ENCODE data around the gene KIF1A.

DNA sequence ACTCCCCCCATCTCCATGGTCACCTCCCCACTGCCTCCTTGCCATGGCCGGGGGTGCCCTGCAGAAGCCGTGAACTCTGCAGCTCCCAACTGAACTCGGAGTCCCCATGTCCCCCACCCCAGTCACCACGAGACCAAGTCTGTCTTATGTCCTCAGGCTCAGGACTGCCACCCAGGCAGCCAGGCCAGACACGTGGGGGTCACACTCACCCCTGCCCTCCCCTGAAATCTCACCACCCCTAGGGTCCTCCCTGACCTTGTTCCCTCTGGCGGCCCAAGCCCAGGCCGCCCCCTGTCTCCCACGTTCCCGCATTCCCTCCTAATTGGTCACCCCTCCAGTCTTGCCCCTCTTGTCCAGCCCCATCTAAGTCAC is 117.4 kb downstream of the KIF1A start:
- TF ChIP-seq, protein P1, sequence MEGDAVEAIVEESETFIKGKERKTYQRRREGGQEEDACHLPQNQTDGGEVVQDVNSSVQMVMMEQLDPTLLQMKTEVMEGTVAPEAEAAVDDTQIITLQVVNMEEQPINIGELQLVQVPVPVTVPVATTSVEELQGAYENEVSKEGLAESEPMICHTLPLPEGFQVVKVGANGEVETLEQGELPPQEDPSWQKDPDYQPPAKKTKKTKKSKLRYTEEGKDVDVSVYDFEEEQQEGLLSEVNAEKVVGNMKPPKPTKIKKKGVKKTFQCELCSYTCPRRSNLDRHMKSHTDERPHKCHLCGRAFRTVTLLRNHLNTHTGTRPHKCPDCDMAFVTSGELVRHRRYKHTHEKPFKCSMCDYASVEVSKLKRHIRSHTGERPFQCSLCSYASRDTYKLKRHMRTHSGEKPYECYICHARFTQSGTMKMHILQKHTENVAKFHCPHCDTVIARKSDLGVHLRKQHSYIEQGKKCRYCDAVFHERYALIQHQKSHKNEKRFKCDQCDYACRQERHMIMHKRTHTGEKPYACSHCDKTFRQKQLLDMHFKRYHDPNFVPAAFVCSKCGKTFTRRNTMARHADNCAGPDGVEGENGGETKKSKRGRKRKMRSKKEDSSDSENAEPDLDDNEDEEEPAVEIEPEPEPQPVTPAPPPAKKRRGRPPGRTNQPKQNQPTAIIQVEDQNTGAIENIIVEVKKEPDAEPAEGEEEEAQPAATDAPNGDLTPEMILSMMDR (conservative IDR thresholded peaks at IDR 0.05; ENCODE audit: low read depth, low read length): no peak
- TF ChIP-seq EZH2 (IDR thresholded peaks at IDR 0.05; ENCODE audit: low read length, unreplicated experiment) (no peak), EZH2phosphoT487 (IDR thresholded peaks at IDR 0.05; ENCODE audit: borderline replicate concordance, low read length) (no peak)
